ENCODE measurements around the gene GATAD1.

Gene GATAD1

DNA sequence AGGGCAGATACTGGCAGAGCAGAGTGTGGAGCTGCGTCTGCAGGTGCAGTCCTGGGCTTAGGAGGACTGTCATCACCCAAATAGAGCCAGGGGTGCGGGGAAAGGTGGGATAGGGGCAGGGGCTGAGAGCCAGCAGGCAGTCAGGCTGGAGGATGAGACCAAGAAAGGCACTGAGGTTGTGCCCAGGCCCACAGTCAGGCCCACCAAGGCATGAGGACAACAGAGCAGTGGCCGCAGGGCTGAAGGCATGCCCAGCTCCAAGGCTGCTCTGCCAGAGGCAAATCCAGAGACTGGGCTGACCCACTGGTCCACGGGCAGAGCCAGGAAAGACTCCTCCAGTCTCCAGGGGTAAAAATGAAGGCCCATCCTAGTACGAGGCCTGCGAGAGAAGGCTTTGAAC lies 24.4 kb upstream of the GATAD1 start:
- no peak overlapping the region for H3K4me3 ChIP-seq (ENCODE audit: low read length)
- no peak for TF ChIP-seq CTCF (IDR thresholded peaks at IDR 0.05; ENCODE audit: insufficient read depth, low read depth, low read length, missing control alignments)
- no peak for DNase-seq (ENCODE audit: low read depth)

DNA sequence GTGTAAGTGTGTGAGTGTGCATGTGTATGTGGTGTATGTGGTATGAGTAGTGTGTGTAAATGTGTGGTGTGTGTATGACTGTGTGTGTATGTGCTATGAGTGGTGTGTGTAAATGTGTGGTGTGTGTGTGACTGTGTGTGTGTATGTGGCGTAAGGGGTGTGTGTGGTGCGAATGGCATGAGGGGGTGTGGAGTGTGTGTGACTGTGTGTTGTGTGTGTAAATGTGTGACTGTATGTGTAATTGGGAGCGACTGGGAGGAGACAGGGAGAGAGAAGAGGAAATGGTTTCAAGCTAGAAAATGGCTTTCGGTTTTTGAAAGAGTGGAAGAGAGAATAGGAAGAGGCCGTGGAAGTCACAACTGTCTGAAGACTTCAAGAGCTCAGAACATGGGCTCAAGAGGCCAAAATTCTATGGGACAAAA lies 23.6 kb upstream of the GATAD1 start:
- no peak for DNase-seq (ENCODE audit: low read depth)
- TF ChIP-seq CTCF (IDR thresholded peaks at IDR 0.05; ENCODE audit: insufficient read depth, low read depth, low read length, missing control alignments), result no peak
- no peak overlapping the region for H3K4me3 ChIP-seq (ENCODE audit: low read length)

DNA sequence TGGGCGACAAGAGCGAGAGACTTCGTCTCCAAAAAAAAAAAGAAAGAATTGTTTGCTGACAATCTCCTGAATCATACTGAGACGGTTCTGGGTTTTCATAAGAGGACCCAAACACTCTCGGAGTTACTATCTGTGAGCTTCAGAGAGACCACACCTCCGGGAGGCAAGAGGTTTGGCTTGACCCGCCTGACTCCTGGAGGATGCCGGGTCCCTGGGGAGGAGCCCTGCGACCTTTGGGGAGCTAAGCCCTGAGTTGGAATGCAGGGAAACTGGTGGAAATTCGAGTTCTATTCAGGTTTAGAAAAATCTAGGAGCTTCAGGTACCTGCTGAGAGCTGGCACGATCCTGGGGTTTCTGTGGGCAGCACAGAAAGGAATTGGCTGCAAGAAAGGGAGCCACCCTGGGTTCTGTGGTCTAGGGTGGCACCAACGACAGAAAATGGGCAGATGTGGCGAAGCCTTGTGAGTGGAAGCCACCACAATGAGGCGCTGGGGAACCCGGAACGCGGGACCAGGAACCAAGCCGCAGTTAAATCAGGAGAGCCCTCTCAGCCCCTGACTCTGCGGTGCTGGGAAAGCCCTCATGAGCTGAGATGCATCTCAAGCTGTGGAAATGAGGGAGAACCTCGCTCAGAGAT lies 21.9 kb upstream of the GATAD1 start:
- no peak overlapping the region for H3K4me3 ChIP-seq (ENCODE audit: low read length)
- no peak for TF ChIP-seq CTCF (IDR thresholded peaks at IDR 0.05; ENCODE audit: insufficient read depth, low read depth, low read length, missing control alignments)
- no peak for DNase-seq (ENCODE audit: low read depth)

DNA sequence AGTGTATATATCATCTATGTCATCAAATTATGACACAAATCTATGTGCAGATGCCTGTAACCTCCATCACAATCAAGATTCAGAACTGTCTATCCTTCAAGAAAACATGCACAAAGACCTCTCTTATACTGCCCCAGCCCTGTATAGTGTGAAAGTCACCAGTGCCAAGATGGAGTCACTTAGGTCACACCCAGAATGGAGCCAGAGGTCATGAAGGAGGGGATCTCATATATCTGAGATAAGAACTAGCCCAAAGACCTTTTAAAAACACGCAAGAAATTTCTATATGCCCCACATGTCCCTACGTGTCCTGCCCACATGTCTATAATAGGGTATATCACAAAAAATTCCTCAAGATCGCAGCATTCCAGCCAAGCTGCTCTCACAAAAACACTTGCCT lies 20.1 kb upstream of the GATAD1 start:
- TF ChIP-seq CTCF (IDR thresholded peaks at IDR 0.05; ENCODE audit: insufficient read depth, low read depth, low read length, missing control alignments), result no peak
- no peak for DNase-seq (ENCODE audit: low read depth)
- no peak overlapping the region for H3K4me3 ChIP-seq (ENCODE audit: low read length)

GRCh38 chr7:92432299-92432946 lies 14.9 kb upstream of the GATAD1 start:
- H3K4me3 ChIP-seq (ENCODE audit: low read length), result no peak overlapping the region
- no peak for TF ChIP-seq CTCF (IDR thresholded peaks at IDR 0.05; ENCODE audit: insufficient read depth, low read depth, low read length, missing control alignments)
- no peak for DNase-seq (ENCODE audit: low read depth)

GRCh38 chr7:92433019-92433418 lies 14.3 kb upstream of the GATAD1 start:
- TF ChIP-seq CTCF (IDR thresholded peaks at IDR 0.05; ENCODE audit: insufficient read depth, low read depth, low read length, missing control alignments), result no peak
- H3K4me3 ChIP-seq (ENCODE audit: low read length), result no peak overlapping the region
- no peak for DNase-seq (ENCODE audit: low read depth)

DNA sequence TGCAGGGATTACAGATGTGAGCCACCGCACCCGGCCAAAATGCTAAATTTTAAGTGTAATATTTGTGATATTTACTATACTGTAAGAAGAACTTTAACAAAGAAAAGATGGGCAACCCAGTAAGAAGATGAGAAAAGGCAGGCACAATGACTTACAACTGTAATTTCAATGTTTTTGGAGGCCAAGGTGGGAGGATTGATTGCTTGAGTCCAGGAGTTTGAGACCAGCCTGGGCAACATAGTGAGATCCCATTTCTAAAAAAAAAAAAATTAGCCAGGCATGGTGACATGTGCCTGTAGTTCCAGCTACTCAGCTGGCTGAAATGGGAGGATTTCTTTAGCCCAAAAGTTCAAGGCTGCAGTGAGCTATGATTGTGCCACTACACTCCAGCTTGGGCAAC lies 11.7 kb upstream of the GATAD1 start:
- DNase-seq (ENCODE audit: low read depth), result no peak
- H3K4me3 ChIP-seq (ENCODE audit: low read length), result no peak overlapping the region
- TF ChIP-seq CTCF (IDR thresholded peaks at IDR 0.05; ENCODE audit: insufficient read depth, low read depth, low read length, missing control alignments), result no peak
